ENCODE results near the gene LILRB5.
"Not testable (repeated sequence)": the region's sequence is repeated elsewhere in the genome, so short reads cannot be mapped to it uniquely, and the experiment has no call there.

The LILRB5 gene

DNA sequence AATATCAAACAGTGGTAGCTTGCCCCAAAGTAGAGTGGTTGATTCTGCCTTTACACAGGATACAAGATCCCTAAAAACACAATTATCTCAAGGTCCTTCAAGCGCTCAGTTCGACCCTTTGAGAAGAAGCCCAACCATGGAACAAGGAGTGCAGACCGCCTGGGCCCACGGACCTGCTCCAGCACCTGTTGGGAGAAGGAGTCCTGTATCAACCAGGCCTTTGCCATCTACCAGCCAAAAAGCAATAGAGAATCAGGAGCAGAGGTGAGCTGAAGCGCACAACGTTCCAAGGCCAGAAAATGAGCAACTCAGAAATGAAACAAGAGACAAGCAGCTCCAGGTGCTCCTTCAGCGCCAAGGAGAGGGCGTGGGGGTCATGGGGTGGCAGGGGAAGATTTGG, 27.9 kb downstream of the LILRB5 start:
- TF ChIP-seq, protein P1, sequence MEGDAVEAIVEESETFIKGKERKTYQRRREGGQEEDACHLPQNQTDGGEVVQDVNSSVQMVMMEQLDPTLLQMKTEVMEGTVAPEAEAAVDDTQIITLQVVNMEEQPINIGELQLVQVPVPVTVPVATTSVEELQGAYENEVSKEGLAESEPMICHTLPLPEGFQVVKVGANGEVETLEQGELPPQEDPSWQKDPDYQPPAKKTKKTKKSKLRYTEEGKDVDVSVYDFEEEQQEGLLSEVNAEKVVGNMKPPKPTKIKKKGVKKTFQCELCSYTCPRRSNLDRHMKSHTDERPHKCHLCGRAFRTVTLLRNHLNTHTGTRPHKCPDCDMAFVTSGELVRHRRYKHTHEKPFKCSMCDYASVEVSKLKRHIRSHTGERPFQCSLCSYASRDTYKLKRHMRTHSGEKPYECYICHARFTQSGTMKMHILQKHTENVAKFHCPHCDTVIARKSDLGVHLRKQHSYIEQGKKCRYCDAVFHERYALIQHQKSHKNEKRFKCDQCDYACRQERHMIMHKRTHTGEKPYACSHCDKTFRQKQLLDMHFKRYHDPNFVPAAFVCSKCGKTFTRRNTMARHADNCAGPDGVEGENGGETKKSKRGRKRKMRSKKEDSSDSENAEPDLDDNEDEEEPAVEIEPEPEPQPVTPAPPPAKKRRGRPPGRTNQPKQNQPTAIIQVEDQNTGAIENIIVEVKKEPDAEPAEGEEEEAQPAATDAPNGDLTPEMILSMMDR (IDR thresholded peaks at IDR 0.05; ENCODE audit: borderline replicate concordance, insufficient read depth, low read depth, low read length), result no peak

DNA sequence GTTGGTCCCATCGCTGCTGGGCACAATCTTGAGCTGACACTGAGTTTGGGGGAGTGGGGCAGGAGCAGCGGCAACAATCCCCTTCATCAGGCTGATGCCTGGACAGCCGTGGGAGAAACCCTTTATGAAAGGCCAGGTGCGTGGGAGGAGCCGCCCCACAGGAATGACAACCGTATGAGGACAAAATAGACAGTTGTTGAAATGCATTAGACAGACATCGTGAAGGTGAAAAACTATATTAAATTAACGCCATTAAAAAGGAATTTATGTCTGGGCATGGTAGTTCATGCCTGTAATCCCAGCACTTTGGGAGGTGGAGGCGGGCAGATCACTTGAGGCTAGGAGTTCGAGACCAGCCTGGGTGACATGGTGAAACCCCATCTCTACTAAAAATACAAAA, 32.5 kb downstream of the LILRB5 start:
- not testable (repeated sequence) for H3K4me3 ChIP-seq (ENCODE audit: low read depth, low read length)

More for the DNA sequence above, 27.9 kb downstream of the LILRB5 start:
- no peak overlapping the region for H3K4me3 ChIP-seq (ENCODE audit: low read depth, low read length)

DNA sequence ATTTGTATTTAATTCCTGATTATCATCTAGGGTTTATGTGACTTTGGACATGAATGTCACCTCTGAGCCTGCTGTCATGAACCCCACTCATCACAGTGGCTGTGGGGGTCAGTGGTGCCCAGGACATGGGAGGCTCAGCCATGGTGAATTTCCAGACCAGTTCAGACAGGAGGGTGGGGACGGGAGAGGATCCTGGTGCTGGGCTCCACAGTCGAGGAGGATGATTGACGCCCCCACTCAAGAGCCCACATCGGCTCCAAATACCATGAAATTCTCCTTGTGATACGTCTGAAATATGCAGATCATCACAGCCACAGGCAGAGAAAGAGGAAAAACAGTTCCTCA, 33.2 kb downstream of the LILRB5 start:
- H3K4me3 ChIP-seq (ENCODE audit: low read depth, low read length), result not testable (repeated sequence)

DNA sequence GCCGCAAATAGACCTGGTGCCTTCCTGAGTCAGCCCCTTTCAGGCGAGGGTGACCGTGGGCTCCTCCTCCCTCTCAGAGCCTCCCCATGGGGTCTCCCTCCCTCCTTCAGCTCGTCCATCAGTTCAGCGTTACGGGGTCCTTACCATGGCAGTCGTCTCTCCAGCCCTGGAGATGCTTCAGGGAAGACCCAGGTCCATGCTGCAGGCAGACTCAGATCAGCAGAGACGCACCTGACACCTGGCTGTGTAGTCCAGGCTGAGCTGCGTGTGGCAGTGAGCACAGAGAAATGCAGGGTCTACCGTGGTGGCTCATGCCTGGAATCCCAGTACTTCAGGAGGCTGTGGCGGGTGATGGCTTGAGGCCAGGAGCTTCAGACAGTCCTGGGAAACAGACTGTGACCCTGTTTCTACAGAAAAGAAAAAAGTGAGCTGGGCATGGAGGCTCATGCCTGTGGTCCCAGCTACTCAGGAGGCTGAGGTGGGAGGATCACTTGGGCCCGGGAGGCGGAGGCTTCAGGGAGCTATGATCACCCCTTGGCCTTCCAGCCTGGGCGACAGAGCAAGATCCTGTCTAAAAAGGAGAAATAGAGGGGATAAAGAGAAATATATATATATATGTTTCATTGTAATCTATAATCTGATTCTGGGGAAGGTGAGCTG, 33.7 kb downstream of the LILRB5 start:
- H3K4me3 ChIP-seq (ENCODE audit: low read depth, low read length), result not testable (repeated sequence)

DNA sequence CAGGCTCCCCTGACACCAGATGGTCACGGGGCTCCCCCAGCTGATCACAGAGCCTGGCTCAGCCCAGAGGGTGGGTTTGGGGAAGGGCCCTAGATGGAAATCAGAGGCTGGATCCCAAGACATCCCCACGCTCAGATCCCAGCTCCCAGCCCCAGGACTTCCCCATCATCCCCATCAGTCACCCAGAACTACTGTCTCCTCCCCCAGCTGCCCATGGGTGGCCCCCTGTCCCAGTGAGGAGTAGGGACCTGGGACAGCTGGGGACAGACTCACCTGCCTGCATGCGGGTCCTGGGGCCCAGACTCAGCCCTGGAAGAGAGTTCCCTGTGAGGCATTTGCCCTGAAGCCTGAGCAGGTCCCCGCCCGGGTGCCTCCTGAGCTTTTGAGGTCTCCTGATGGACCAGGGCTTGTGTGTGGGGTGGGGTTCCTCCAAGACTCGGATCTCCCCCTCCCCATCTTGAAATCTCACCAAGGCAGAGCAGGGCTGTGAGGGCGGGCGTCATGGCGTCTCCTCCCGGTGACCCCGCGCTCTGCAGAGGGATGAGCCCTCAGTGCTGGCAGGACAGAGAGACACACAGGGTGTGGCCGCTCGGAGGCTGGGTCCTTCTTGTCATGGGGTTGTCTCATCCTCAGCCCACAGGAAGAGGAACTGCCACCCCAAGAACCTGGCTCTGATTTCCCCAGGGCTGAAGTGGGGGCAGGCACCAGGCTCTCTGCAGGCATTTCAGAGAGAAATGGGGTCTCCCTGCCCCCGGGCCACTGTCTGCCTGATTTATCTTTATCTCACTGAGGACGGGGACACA, 34.4 kb downstream of the LILRB5 start, which contains the start of gene LILRB3:
LILRB3 (minus strand) TSS at position 534 of the 803 bp plus-strand sequence; CDS start at position 503, 31 bp downstream.
- H3K4me3 ChIP-seq (ENCODE audit: low read depth, low read length), result not testable (repeated sequence)

DNA sequence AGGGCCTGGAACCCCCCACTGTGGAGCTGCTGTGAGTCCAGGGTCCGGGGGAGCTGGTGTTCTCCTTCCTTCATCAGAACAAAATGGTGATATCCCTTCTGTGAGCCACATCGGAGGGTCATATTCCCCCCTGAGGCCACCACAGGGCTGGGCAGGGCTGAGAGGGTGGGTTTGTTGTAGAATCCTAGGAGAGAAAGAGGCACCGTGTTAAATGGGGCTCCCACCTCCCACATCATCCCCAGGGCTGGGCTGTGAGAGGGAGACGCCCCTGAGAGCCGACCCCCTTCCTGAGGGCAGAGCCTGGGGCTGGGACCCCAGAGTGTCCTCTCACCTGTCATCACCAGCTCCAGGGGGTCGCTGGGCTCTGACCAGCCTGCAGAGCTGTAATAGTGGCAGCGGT, 35.1 kb downstream of the LILRB5 start:
- not testable (repeated sequence) for H3K4me3 ChIP-seq (ENCODE audit: low read depth, low read length)

DNA sequence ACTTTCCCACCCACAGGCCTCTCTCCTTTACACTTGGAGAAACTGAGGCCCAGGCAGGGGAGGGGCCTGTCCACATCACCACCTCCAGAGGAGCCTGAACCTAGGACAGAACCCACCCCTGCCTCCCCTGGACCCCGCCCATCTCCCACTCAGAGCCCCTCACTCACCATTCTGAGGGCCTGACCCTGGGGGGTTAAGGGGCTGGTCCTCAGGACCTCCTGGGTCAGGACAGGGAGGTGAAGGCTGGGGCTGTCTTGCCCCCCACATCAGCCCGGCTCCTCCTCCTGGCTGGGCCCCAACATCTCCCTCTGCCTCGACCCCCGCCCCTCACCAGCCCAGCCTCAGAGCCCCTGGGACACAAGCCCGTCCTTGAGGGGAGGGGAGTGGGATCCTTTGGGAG, 37.4 kb downstream of the LILRB5 start:
- not testable (repeated sequence) for H3K4me3 ChIP-seq (ENCODE audit: low read depth, low read length)

DNA sequence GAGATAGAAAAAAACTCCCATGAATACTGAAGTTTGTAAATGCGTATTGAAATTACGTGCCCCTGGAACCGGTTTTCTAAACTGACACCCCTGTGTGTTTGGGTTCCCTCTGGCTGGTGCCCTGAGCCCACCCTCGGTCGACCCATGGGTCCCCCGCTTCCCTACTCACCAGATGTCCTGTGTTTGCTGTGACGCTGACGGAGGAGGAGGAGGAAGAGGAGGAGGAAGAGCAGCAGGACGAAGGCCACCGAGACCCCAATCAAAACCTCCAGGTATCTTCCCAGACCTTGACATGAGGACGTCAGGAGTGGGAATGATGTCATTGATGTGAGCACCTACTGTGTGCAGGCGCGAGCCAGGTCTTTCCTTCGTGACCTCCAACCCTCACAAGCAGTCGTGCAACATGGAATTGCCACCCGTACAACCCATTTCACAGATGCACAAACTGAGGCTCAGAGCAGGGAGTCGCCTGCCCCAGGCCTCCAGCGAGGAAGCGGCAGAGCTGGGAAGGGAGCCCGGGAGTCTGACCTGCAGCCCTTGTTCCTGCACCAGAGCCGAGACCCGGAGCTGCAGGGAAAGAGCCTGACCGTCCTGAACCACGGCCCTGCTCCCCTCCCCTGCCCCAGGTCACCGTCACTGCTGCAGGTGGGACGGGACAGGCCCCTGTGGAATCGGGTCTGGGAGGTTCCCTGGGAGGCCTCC, 38.0 kb downstream of the LILRB5 start:
- TF ChIP-seq, protein P1 (IDR thresholded peaks at IDR 0.05; ENCODE audit: borderline replicate concordance, insufficient read depth, low read depth, low read length), result no peak
- no peak overlapping the region for H3K4me3 ChIP-seq (ENCODE audit: low read depth, low read length)

DNA sequence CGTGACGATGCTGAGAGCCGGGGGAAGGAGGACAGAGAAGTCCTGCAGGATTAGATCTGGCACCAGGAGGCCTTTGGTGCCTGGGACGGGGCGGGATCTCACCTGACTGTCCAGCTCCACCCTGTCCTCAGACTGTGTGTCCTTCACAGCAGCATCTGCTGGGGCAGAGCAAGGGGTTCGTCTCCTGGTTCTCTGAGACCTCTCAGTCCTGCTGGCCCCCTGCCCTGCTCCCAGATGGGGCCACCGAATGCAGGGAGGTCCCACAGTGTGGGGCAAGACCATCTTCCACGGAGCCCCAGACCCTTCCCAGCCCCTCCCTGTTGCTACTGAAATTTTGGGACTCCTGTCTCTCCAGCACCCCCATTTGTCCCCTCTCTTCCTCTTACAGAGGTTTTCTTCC, 38.8 kb downstream of the LILRB5 start:
- TF ChIP-seq, protein P1 (IDR thresholded peaks at IDR 0.05; ENCODE audit: borderline replicate concordance, insufficient read depth, low read depth, low read length), result no peak
- H3K4me3 ChIP-seq (ENCODE audit: low read depth, low read length), result no peak overlapping the region

DNA sequence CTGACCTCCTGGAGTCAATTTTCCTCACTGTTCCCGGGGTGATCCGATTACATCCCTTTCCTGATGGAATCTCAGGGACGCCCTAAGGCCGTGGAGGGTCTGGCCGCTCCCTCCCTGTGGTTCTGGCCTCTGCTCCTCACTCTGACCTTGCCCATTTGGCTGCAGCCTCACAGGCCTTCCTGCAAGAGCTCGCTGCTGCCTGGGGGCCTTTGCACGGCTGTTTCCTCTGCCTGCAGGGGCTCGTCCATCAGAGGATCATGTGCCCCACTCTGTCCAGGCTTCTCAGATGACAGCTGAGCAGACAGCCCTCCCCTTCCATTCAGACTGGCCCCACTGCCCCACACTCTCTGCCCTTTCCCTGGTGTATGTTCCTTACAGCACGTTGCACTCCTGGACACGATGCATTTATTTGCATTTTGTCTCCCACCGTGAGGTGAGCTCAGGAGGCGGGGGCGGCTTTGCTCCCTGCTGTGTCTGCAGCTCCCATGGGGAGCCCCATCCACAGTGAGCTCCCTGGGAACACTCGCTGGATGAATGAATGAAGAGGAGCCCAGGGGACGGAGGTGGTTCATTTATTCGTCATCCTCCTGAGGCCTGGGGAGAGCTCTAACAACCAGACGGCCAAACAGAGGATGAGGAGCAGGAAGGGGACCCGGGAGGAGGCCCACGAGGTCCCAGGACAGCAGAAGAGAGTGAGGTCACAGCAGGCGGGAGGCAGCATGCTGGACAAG, 39.4 kb downstream of the LILRB5 start:
- H3K4me3 ChIP-seq (ENCODE audit: low read depth, low read length), result not testable (repeated sequence)
